Sciatic nerve (tissue), 1 donor: ENCODE measurements around the gene EMP1. TPM values are rescaled to one million over a fixed set of nuclear protein-coding genes. Genes with fewer than 3 reads are reported as not detected.

Experiments used
- total RNA-seq: library from RNA; stranded (reverse); fragmentation: NEBNext Ultra II Directional; extraction: Animal tissue kit (Norgen Biotek cat#: 25700); gene quantifications from one replicate; pipeline ENCODE4 v1.2.1, GENCODE V29; 2021
- donor health status: DM: no; HTN: no; CAD: no.

Gene EMP1
- total RNA-seq, 1 donor from 2014 or later = 413 TPM

Other genes with a start within 250 kb of the EMP1 start
- gene GPRC5D, start 244.6 kb upstream of the EMP1 start, total RNA-seq = not detected
- gene HEBP1, start 196.5 kb upstream of the EMP1 start, total RNA-seq = 67.8 TPM
- 7.8 TPM for gene FAM234B, start 152.3 kb upstream of the EMP1 start, total RNA-seq
- not detected for gene GSG1, start 93.1 kb upstream of the EMP1 start, total RNA-seq